GM11168 (cell line): Measurements from ENCODE around the gene OR10AD1.
"Not testable (repeated sequence)": the region's sequence is repeated elsewhere in the genome, so short reads cannot be mapped to it uniquely, and the experiment has no call there.

Source experiments
- in situ Hi-C: fragments of 300-500 bp; cut with MboI; formaldehyde crosslinking; loops from one replicate; pipeline ENCODE4 v1.12.0; 2022; ENCODE audit warnings: low sequenced_read_pairs; ENCODE audit not compliant: unreplicated experiment

The OR10AD1 gene

GRCh38 chr12:48203192-48203591 lies at the start of gene OR10AD1:
Gene OR10AD1, minus strand, starts transcription at chr12:48203292. Its CDS starts 0 bp downstream, at chr12:48203292.
- in situ Hi-C loops = no loop called here

GRCh38 chr12:48247181-48247966 lies 44.3 kb upstream of the OR10AD1 start:
- in situ Hi-C loops = no loop called here

GRCh38 chr12:48237162-48237561 lies 34.1 kb upstream of the OR10AD1 start:
- in situ Hi-C loops = no loop called here

- in situ Hi-C loops = no loop called here
Observed at GRCh38 chr12:48235796-48236333, 32.8 kb upstream of the OR10AD1 start.

- in situ Hi-C loops = not testable (repeated sequence)
Observed at GRCh38 chr12:48231169-48231958, 28.3 kb upstream of the OR10AD1 start.

GRCh38 chr12:48224533-48224932 lies 21.4 kb upstream of the OR10AD1 start:
- in situ Hi-C loops = not testable (repeated sequence)

GRCh38 chr12:48221645-48222044 lies 18.6 kb upstream of the OR10AD1 start:
- in situ Hi-C loops = no loop called here

- in situ Hi-C loops = no loop called here
Observed at GRCh38 chr12:48220701-48221100, 17.6 kb upstream of the OR10AD1 start.

GRCh38 chr12:48219631-48220030 lies 16.5 kb upstream of the OR10AD1 start:
- in situ Hi-C loops = no loop called here

- in situ Hi-C loops = no loop called here
Observed at GRCh38 chr12:48216785-48217184, 13.7 kb upstream of the OR10AD1 start.

GRCh38 chr12:48209495-48209894 lies 6.4 kb upstream of the OR10AD1 start:
- in situ Hi-C loops = not testable (repeated sequence)

- in situ Hi-C loops = no loop called here
Observed at GRCh38 chr12:48202766-48203165, 326 bp downstream of the OR10AD1 start.

GRCh38 chr12:48201516-48201915 lies 1.6 kb downstream of the OR10AD1 start:
- in situ Hi-C loops = no loop called here

GRCh38 chr12:48201091-48201490 lies 2.0 kb downstream of the OR10AD1 start:
- in situ Hi-C loops = no loop called here

GRCh38 chr12:48199774-48200221 lies 3.3 kb downstream of the OR10AD1 start:
- in situ Hi-C loops = loop anchor here (25.0 kb wide), 1 partner anchor 413 kb away; no protein-coding TSS in a partner anchor

- in situ Hi-C loops = loop anchor here (25.0 kb wide), 1 partner anchor 413 kb away; no protein-coding TSS in a partner anchor
Observed at GRCh38 chr12:48198985-48199384, 4.1 kb downstream of the OR10AD1 start.

GRCh38 chr12:48198672-48198971 lies 4.5 kb downstream of the OR10AD1 start:
- in situ Hi-C loops = loop anchor here (25.0 kb wide), 1 partner anchor 414 kb away; no protein-coding TSS in a partner anchor

- in situ Hi-C loops = loop anchor here (25.0 kb wide), 1 partner anchor 414 kb away; no protein-coding TSS in a partner anchor
Observed at GRCh38 chr12:48197971-48198671, 5.0 kb downstream of the OR10AD1 start.

GRCh38 chr12:48197549-48197970 lies 5.5 kb downstream of the OR10AD1 start:
- in situ Hi-C loops = loop anchor here (25.0 kb wide), 1 partner anchor 415 kb away; no protein-coding TSS in a partner anchor

- in situ Hi-C loops = loop anchor here (25.0 kb wide), 1 partner anchor 418 kb away; no protein-coding TSS in a partner anchor
Observed at GRCh38 chr12:48194799-48195201, 8.3 kb downstream of the OR10AD1 start.
